LHCN-M2 (cell line): ENCODE measurements around the gene TSC2. TPM values are rescaled to one million over a fixed set of nuclear protein-coding genes. Genes with fewer than 3 reads are reported as not detected.
"Not testable (repeated sequence)": the region's sequence is repeated elsewhere in the genome, so short reads cannot be mapped to it uniquely, and the experiment has no call there.

ENCODE experiments used
- DNase-seq: peaks from one replicate; pipeline ENCODE4 v3.0.0-alpha.2; 2012; ENCODE audit warnings: low read depth
- total RNA-seq: library from RNA; depleted of rRNA; stranded (reverse); fragments of >200 nt; gene quantifications from 2 replicates; pipeline ENCODE4 v1.2.3, GENCODE V29; 2014

The TSC2 gene
- total RNA-seq, 1 experiment from 2014 or later, result 52.2 TPM

GRCh38 chr16:2117960-2118722, 70.4 kb downstream of the TSC2 start:
- not testable (repeated sequence) for DNase-seq

GRCh38 chr16:2121325-2121724, 73.5 kb downstream of the TSC2 start:
- DNase-seq, result peak; percentile 60

DNA sequence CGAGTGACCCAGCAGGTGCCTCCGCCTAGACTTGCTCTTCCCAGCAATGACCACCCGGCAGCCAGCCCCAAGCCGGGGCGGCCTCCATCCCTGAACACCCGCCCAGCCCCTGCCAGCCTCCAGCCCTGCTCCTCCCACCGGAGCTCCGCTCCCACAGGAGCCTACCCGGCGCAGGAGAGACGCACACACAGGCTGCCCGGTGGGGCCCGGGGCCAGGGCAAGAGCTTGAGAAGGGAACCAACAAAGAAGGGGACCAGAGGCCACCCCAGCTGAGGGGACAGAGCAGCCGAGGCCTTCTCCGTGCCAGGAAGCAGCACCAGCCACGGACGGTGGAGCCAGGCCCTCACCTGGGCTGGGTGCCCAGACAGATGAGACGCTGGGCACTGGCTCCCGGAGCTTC, 74.1 kb downstream of the TSC2 start:
- no peak for DNase-seq

- DNase-seq, result no peak
Observed at GRCh38 chr16:2122429-2122828, 74.6 kb downstream of the TSC2 start.

DNA sequence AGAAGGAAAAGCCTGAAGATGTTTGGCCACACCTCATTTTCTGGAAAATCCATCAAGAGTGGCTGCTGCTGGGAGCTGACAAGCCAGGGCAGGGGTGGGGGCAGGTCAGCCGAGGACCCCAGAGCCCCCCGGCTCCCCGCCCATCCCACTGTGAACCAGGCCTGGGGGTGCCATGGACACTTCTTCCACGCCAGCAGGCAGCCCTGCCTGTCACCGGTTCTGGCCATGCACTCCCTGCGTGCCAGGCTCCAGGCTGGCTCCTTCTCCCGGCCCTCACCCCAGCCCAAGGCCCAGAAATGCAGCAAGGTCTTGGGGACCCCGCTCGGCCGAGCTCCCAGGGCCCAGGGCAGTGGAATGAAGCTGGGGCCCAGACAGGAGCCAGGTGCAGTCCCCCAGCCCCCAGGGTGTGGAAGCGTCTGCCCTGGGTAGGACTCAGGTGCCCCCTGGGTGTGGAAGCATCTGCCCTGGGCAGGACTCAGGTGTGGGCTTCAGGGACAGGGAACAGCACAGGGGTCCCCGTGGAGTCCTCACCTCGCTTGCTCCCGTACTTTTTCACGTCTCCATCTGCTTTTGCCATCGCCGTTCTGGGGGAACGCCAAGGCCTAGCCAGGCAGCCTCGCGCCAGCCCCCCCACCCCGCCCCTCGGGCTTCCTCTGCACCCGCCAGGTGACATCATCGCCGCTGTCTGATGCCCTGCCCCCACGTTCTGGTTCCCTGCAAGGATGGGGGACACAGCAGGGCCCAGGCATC, 75.3 kb downstream of the TSC2 start:
- DNase-seq, result not testable (repeated sequence)

GRCh38 chr16:2123706-2124376, 76.1 kb downstream of the TSC2 start:
- not testable (repeated sequence) for DNase-seq

GRCh38 chr16:2124377-2124693, 76.5 kb downstream of the TSC2 start:
- DNase-seq, result not testable (repeated sequence)

DNA sequence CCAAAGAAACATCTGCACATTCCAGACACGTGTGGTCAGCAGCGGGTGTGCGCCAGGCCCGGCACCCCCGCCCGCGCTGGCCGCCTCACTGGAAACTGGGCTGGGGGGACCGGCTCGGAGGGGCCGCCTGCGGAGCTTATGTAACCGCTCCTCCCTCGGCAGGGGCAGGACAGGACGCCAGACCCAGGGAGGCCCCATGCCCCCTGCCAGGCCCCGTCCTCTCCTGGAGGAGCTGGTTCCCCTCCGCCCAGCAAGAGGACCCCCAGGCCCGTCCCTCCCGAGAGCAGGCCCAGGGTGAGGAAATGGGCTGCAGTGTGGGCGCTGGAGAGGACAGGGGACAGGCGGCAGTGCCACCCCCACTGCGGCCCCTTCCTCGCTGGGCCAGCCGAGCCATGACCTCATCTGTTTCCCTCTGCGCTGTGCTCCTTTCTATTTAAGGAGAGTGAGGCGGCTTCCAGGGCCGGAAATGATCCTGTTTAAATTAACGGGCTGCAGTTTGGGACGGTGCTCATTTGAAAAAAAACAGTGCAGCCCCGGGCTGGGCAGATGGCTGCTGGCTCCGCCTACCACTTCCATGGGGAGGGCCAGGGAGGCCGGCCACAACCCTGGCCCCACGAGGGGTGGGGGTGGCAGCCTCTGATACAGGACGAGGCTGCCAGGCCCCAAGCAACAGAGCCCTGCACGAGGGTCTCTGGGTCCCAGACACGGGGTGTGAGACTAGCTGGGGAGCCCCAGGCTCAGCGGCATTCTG, 77.1 kb downstream of the TSC2 start:
- peak; percentile 81 for DNase-seq

- DNase-seq, result not testable (repeated sequence)
Observed at GRCh38 chr16:2125609-2126008, 77.8 kb downstream of the TSC2 start.

DNA sequence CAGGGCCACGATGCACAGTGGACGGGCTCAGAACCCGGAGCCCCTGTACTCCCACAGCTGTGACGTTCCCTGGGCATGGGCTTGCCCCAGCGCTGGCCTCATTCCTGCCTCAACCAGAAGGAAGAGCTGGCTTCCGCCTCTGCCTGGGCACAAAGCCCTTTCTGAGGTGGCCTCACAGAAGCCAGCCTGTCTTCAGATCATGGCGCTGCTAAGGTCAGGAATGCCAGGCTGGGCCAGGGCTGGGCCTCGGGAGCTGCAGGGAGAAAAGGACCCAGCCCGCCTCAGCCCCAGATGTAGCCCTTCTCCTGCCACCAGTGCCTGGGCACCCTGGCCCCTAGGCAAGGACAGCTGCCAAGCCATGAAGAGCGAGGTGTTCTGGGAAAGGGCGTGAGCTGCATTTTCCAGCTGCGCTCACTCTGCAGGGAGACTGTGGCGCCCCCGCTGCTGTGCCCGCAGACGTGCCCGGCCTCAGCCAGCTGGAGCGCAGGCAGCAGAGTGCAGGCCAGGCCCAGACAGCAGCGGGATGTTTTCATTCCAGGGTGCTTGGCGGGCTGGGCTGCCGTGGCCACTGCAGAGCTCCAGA, 78.5 kb downstream of the TSC2 start:
- peak; percentile 61 for DNase-seq

DNA sequence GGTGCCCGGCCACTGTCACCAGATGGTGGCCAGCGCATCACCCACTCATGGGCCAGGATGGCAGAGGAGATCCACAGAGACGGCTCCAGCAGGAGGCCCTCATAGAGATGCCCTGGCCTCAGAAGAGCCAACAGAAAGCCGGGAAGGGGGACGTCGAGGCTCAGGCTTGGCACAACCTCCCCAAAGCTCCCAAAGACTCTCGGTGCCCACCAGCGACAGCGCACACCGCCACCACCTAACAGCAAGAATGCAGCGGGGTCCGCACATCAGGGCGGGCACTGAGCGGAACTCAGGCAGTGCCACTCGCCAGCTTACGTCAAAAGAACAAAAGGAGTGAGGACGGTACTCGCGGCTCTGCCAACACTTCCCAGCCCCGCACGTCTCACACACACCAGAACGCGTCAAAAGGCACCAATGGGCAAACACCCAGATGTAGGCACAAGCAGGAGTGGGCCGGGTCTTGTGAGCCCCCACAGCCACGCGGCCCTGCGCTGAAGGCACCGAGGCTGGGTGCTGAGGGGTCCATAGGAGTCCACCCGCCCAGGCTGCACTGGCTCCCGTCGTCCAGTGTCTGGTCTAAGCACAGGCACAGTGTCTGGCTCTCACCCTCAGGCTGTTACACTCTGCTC, 79.3 kb downstream of the TSC2 start:
- DNase-seq, result not testable (repeated sequence)

GRCh38 chr16:2127630-2128280, 80.0 kb downstream of the TSC2 start:
- peak; percentile 71 for DNase-seq

- DNase-seq, result peak; percentile 68
Observed at GRCh38 chr16:2129251-2129650, 81.5 kb downstream of the TSC2 start.

GRCh38 chr16:2129890-2130447, 82.2 kb downstream of the TSC2 start:
- DNase-seq, result not testable (repeated sequence)

GRCh38 chr16:2133797-2134196, 86.0 kb downstream of the TSC2 start:
- DNase-seq, result not testable (repeated sequence)

GRCh38 chr16:2135071-2135470, 87.3 kb downstream of the TSC2 start:
- peak; percentile 10 for DNase-seq

DNA sequence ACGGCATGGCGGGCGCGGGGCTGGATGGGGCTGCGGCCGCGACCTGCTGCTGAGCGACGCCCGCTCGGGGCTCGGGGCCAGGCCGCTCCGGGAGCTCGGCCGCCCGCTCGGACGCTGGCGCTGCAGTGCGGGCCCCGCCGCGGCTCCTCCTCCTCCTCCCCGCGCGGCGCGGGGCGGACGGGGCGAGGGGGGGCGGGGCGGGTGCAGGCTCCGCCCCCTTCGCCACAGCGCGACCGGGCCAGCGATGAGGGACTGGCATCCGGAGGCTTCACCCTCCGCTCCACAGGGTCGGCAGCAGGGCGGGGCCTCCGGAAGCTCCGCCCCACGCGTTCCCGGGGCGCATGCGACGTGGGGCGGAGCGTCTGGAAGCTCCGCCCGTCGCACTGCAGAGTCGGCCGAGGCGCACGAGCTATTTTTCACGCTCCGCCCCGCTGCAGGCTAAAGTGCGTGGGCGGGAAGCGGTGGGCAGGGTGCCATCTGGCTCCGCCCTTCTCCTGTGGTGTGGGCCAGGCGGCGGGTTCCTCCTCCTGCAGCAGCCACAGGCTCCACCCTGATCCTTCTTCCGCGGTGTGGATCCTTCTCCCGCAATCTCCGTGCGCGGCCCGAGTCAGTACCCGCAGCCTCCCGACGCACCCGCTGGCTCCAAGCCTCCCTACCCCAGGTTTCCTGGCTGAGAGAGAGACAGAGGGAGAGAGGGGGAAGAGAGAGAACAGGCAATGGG, 88.1 kb downstream of the TSC2 start, which contains the start of gene PKD1:
PKD1 (minus strand) TSS at position 129 of the 721 bp plus-strand sequence. CDS start 209 bp downstream, outside the sequence.
- DNase-seq, result peak; percentile 89
